Epithelial cell of alveolus of lung (primary cell): ENCODE measurements around the gene SLC22A24. TPM values are rescaled to one million over a fixed set of nuclear protein-coding genes. Genes with fewer than 3 reads are reported as not detected.

Source experiments
- total RNA-seq: library from RNA; depleted of rRNA; stranded (reverse); fragments of >200 nt; gene quantifications from 2 replicates; pipeline ENCODE4 v1.2.1, GENCODE V29; 2015

Gene SLC22A24, protein sequence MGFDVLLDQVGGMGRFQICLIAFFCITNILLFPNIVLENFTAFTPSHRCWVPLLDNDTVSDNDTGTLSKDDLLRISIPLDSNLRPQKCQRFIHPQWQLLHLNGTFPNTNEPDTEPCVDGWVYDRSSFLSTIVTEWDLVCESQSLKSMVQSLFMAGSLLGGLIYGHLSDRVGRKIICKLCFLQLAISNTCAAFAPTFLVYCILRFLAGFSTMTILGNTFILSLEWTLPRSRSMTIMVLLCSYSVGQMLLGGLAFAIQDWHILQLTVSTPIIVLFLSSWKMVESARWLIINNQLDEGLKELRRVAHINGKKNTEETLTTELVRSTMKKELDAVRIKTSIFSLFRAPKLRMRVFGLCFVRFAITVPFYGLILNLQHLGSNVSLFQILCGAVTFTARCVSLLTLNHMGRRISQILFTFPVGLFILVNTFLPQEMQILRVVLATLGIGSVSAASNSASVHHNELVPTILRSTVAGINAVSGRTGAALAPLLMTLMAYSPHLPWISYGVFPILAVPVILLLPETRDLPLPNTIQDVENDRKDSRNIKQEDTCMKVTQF
- not detected in 2 replicates for total RNA-seq

DNA sequence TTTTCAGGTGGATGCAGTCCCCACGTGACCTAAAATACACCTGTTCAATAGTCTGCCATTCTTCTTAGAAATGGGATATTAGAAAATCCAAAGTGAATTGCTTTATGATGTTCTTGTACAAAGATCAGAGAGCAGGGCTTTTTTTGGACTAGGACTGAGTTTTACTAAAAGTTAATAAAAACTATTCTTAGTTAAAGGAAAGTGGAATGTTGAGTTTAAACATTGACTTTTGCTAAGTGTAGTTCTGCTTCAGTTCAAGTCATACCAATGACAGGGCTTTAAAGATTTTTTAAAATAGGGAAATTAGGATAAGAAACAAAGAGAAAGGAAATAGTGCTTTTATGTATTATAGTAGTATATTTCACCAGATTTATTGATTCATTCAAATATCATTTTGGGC is at the start of gene SLC22A24:
TSS of gene SLC22A24 (minus strand) at position 101 of the 400 bp plus-strand sequence. CDS start 442 bp downstream, outside the sequence.

Other genes starting within 250 kb of the SLC22A24 start
- not detected in 2 replicates for gene CHRM1, start 222.9 kb downstream of the SLC22A24 start, total RNA-seq
- not detected in 2 replicates for gene SLC22A6, start 159.3 kb downstream of the SLC22A24 start, total RNA-seq
- not detected in 2 replicates for gene SLC22A8, start 128.4 kb downstream of the SLC22A24 start, total RNA-seq
- gene SLC22A25, start 99.4 kb upstream of the SLC22A24 start, total RNA-seq, result not detected in 2 replicates
- not detected in 2 replicates for gene SLC22A9, start 225.6 kb upstream of the SLC22A24 start, total RNA-seq